Measurements from ENCODE around the gene PLEKHB2. TPM values are rescaled to one million over a fixed set of nuclear protein-coding genes. Genes with fewer than 3 reads are reported as not detected.

Gene PLEKHB2
- total and polyA plus RNA-seq, 2 experiments from 2014 or later, result 36.6 to 61.0 TPM

GRCh38 chr2:131127076-131127475, 21.9 kb downstream of the PLEKHB2 start:
- no peak for TF ChIP-seq CTCF (IDR thresholded peaks at IDR 0.05; ENCODE audit: low read depth, low read length)
- H3K4me1 ChIP-seq (ENCODE audit: low read depth), result no peaks in the 10 kb centered on the region
- peaks cover 36% of the 10 kb centered on the region for H3K36me3 ChIP-seq
- no peak overlapping the region for H3K4me3 ChIP-seq
- H3K27ac ChIP-seq, result no peak overlapping the region
- no peaks in the 10 kb centered on the region for H3K27me3 ChIP-seq
- no peaks in the 10 kb centered on the region for H3K9me3 ChIP-seq (ENCODE audit: low read depth)
- no peak for DNase-seq (ENCODE audit: low read depth in 1 of 2, low spot score in 1 of 2)

- H3K4me3 ChIP-seq, result no peak overlapping the region
- peaks cover 38% of the 10 kb centered on the region for H3K36me3 ChIP-seq
- no peaks in the 10 kb centered on the region for H3K9me3 ChIP-seq (ENCODE audit: low read depth)
- no peaks in the 10 kb centered on the region for H3K27me3 ChIP-seq
- no peak overlapping the region for H3K27ac ChIP-seq
- no peak for DNase-seq (ENCODE audit: low read depth in 1 of 2, low spot score in 1 of 2)
- TF ChIP-seq CTCF (IDR thresholded peaks at IDR 0.05; ENCODE audit: low read depth, low read length), result no peak
- H3K4me1 ChIP-seq (ENCODE audit: low read depth), result no peaks in the 10 kb centered on the region
Observed at GRCh38 chr2:131127981-131128380, 22.8 kb downstream of the PLEKHB2 start.

GRCh38 chr2:131130298-131130596, 25.1 kb downstream of the PLEKHB2 start:
- no peak for TF ChIP-seq CTCF (IDR thresholded peaks at IDR 0.05; ENCODE audit: low read depth, low read length)
- DNase-seq (ENCODE audit: low read depth in 1 of 2, low spot score in 1 of 2), result no peak
- H3K36me3 ChIP-seq, result peaks cover 38% of the 10 kb centered on the region
- H3K27ac ChIP-seq, result no peak overlapping the region
- H3K27me3 ChIP-seq, result no peaks in the 10 kb centered on the region
- H3K9me3 ChIP-seq (ENCODE audit: low read depth), result no peaks in the 10 kb centered on the region
- no peak overlapping the region for H3K4me3 ChIP-seq
- no peaks in the 10 kb centered on the region for H3K4me1 ChIP-seq (ENCODE audit: low read depth)

GRCh38 chr2:131132729-131133128, 27.6 kb downstream of the PLEKHB2 start:
- no peak for DNase-seq (ENCODE audit: low read depth in 1 of 2, low spot score in 1 of 2)
- Histone ChIP-seq H3K27me3 (no peaks in the 10 kb centered on the region), H3K4me1 (ENCODE audit: low read depth) (no peaks in the 10 kb centered on the region), H3K36me3 (peaks cover 18% of the 10 kb centered on the region), H3K27ac (no peak overlapping the region), H3K9me3 (ENCODE audit: low read depth) (no peaks in the 10 kb centered on the region), H3K4me3 (no peak overlapping the region)
- TF ChIP-seq CTCF (IDR thresholded peaks at IDR 0.05; ENCODE audit: low read depth, low read length), result no peak

- Histone ChIP-seq H3K4me3 (no peak overlapping the region), H3K36me3 (peaks cover 13% of the 10 kb centered on the region), H3K27me3 (no peaks in the 10 kb centered on the region), H3K27ac (no peak overlapping the region), H3K9me3 (ENCODE audit: low read depth) (no peaks in the 10 kb centered on the region), H3K4me1 (ENCODE audit: low read depth) (peaks cover 12% of the 10 kb centered on the region)
- TF ChIP-seq CTCF (IDR thresholded peaks at IDR 0.05; ENCODE audit: low read depth, low read length), result no peak
- no peak for DNase-seq (ENCODE audit: low read depth in 1 of 2, low spot score in 1 of 2)
Observed at GRCh38 chr2:131140581-131140980, 35.4 kb downstream of the PLEKHB2 start.

GRCh38 chr2:131142849-131143248, 37.7 kb downstream of the PLEKHB2 start:
- Histone ChIP-seq H3K36me3 (peaks cover 20% of the 10 kb centered on the region), H3K4me1 (ENCODE audit: low read depth) (peaks cover 12% of the 10 kb centered on the region), H3K9me3 (ENCODE audit: low read depth) (no peaks in the 10 kb centered on the region), H3K27me3 (no peaks in the 10 kb centered on the region), H3K27ac (no peak overlapping the region), H3K4me3 (no peak overlapping the region)
- no peak for TF ChIP-seq CTCF (IDR thresholded peaks at IDR 0.05; ENCODE audit: low read depth, low read length)
- no peak for DNase-seq (ENCODE audit: low read depth in 1 of 2, low spot score in 1 of 2)

All from cardiac muscle cell (in vitro differentiated cells and primary cell).